Measurements from ENCODE around the gene SERINC4. TPM values are rescaled to one million over a fixed set of nuclear protein-coding genes. Genes with fewer than 3 reads are reported as not detected.

SERINC4 gene
- total and polyA plus RNA-seq, 2 of the 4 experiments (the other 2 are of a cell fraction): under 0.01 to 0.09 TPM

DNA sequence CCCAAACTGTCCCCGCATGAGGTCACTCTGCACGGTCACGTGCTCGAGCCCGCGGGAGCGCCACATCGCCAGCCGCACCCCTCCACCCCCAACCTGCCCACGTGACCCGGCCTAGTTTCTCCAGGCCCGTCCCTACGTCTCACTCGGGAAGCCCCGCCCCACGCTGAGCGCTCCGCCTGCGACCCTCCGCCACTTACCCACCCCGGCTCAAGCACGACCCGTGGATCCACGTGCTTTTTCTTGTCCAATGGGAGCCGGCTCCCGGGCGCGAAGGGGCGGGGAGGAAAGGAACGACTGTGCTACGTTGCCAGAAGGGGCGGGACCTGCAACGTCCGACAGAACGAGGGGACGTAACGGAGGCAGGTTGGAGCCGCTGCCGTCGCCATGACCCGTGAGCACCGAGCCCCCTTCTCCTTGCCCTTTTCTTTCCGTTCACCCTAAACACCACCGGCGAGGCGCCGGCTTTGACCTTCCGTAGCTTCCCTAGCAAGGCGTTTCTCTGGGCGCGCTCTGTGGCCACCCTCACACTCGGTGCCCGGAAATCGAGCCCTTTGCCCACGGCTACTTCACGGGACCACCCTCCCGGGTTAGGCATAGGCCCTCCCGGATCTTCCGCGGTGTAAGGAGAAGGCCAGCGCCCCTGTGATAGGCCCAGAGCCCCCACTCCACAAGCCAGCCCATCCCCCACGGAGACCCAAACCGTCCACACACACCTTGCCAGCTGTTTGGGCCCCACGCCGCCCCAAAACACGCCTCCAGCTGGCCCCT lies 7.8 kb downstream of the SERINC4 start, which contains the start of gene SERF2 (continued):
- peak; percentile 81; the same call in 1 of the 2 replicates for TF ChIP-seq CHD1 (IDR thresholded peaks at IDR 0.05; ENCODE audit: low read depth, low read length)

DNA sequence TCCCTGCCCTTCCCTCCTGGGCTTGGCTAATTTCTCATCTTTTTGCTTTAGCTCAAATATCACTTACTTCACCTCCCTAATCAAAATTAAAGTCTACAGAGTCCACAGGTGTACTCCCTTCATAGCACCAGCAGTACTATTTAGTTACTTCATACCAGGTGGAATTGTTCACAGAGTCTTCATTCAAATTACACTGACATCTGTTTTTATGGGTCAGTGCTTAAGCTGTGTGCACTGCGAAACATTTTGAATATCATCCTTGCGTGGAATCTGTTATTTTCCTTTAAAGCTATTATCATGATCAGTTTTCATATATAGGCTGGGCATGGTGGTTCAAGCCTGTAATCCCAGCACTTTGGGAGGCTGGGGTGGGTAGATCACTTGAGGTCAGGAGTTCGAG lies 10.6 kb downstream of the SERINC4 start:
- no peak overlapping the region for H3K4me3 ChIP-seq (ENCODE audit: insufficient read depth, low read depth, low read length)
- H3K9me3 ChIP-seq (ENCODE audit: control insufficient read depth, insufficient read depth, low read length): no peaks in the 10 kb centered on the region
- peaks cover 10% of the 10 kb centered on the region for H3K9me1 ChIP-seq (ENCODE audit: insufficient read depth, low read length)
- H3K4me2 ChIP-seq (ENCODE audit: low read depth, low read length): no peak overlapping the region
- in situ Hi-C loops (cut with MboI; ENCODE audit: low sequenced_read_pairs) (no loop called here), dilution Hi-C loops (cut with HindIII; ENCODE audit: low sequenced_read_pairs, unreplicated experiment) (no loop called here), intact Hi-C loops (cut with micrococcal nuclease) (no loop called here)
- no peak overlapping the region for H3K9ac ChIP-seq (ENCODE audit: low read depth, low read length)
- H3K27ac ChIP-seq (ENCODE audit: insufficient read depth, low read length): no peak overlapping the region
- peaks cover 11 to 20% of the 10 kb centered on the region in 2 experiments; a peak in 3 of 4 replicates for H3K79me1 ChIP-seq (ENCODE audit: low read depth in 1 of 2, low read length in 2 of 2)
- no peaks in the 10 kb centered on the region for H3K27me3 ChIP-seq (ENCODE audit: control insufficient read depth, insufficient read depth, low read length)
- H3K14ac ChIP-seq (replicated peaks; ENCODE audit: low read depth, low read length): no peak overlapping the region
- WGBS, 2 experiments (ENCODE audit: extremely low coverage in 2 of 2, insufficient read length in 1 of 2): no CpG with 5 or more reads among the region's 3 CpGs
- no peak overlapping the region for H2AK9ac ChIP-seq (replicated peaks; ENCODE audit: low read depth, low read length, poor library complexity)
- ChIA-PET CTCF (interaction anchor here (0.6 to 0.8 kb wide), 2 partner anchors 8 to 12 kb away, joined by 4 to 7 read pairs; partner anchors contain the start of gene ELL3), POLR2A (ENCODE audit: unreplicated experiment) (no interaction called here)
- H4K20me1 ChIP-seq (ENCODE audit: insufficient read depth, low read length): peaks cover 15% of the 10 kb centered on the region
- ATAC-seq (ENCODE audit: low read depth) (no peak), DNase-seq (no peak)
- no peak overlapping the region for H3K18ac ChIP-seq (ENCODE audit: low read depth, low read length)
- H2AFZ ChIP-seq (replicated peaks; ENCODE audit: low read length, poor library complexity): no peak overlapping the region
- no peak overlapping the region for H2BK20ac ChIP-seq (ENCODE audit: low read depth, low read length)
- H3K4me1 ChIP-seq (ENCODE audit: control insufficient read depth, insufficient read depth, low read length): peaks cover 9% of the 10 kb centered on the region
- H2BK15ac ChIP-seq (ENCODE audit: low read depth, low read length): no peak overlapping the region
- H3K36me3 ChIP-seq (ENCODE audit: control insufficient read depth, insufficient read depth, low read length): peaks cover 15% of the 10 kb centered on the region
- no peak overlapping the region for H4K5ac ChIP-seq (ENCODE audit: low read depth, low read length)
- H2BK120ac ChIP-seq (ENCODE audit: low read depth, low read length): no peak overlapping the region
- BruUV-seq (replicated peaks): no TSS peak
- H2BK5ac ChIP-seq (ENCODE audit: low read depth, low read length, poor library complexity, severe bottlenecking): no peak overlapping the region
- no peak overlapping the region for H4K8ac ChIP-seq (ENCODE audit: low read depth in 2 of 2, low read length in 2 of 2)
- TF ChIP-seq RAD21 (IDR thresholded peaks at IDR 0.05; ENCODE audit: low read length): no peak
- TF ChIP-seq, protein P1, sequence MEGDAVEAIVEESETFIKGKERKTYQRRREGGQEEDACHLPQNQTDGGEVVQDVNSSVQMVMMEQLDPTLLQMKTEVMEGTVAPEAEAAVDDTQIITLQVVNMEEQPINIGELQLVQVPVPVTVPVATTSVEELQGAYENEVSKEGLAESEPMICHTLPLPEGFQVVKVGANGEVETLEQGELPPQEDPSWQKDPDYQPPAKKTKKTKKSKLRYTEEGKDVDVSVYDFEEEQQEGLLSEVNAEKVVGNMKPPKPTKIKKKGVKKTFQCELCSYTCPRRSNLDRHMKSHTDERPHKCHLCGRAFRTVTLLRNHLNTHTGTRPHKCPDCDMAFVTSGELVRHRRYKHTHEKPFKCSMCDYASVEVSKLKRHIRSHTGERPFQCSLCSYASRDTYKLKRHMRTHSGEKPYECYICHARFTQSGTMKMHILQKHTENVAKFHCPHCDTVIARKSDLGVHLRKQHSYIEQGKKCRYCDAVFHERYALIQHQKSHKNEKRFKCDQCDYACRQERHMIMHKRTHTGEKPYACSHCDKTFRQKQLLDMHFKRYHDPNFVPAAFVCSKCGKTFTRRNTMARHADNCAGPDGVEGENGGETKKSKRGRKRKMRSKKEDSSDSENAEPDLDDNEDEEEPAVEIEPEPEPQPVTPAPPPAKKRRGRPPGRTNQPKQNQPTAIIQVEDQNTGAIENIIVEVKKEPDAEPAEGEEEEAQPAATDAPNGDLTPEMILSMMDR (conservative IDR thresholded peaks at IDR 0.05; ENCODE audit: low read depth, low read length): no peak
- H3K23ac ChIP-seq (ENCODE audit: low read depth, low read length): no peak overlapping the region
- H3K4ac ChIP-seq (ENCODE audit: low read depth, low read length): no peak overlapping the region
- H4K91ac ChIP-seq (ENCODE audit: insufficient read depth, low read depth, low read length): no peak overlapping the region
- no peak overlapping the region for H2AK5ac ChIP-seq (ENCODE audit: low read depth, low read length)
- no peak overlapping the region for H3K56ac ChIP-seq (ENCODE audit: extremely low read depth, insufficient read depth, low read length)

Data from IMR-90 (cell line).